ENCODE results near the gene OXSR1.

DNA sequence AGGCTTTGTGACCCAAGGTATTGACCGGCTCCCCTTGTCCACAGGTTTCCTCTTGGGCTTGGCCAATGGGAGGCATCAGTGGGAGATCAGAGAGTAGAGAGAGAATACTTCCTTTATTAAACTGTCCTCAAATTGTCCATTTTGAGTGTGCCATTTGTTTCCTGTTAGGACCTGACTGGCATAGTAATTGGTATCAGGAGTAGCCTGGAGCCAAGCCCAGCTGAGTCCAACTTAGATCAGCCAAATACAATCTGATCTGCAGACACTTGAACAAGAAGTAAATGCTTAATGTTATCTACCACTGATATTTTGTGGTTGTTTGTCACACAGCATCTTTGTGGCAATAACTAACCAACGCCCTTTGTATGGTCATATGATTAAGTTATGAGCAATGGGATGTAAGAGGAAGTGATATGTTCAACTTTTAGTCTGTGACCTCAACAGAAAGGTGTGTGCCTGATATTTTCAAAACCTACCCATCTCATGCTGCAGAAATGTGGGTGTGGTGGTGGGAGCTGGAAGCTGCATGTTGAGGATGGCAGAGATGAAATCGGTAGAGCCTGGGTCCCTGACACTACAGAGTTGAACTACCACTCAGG, 13.6 kb upstream of the OXSR1 start:
- no peak for TF ChIP-seq GATA3 (IDR thresholded peaks at IDR 0.05; ENCODE audit: low read depth, low read length)
- no peak for TF ChIP-seq GATA2 (IDR thresholded peaks at IDR 0.05; ENCODE audit: low read depth, low read length)
